Upper lobe of right lung (tissue), 1 donor: ENCODE data around the gene RNU1-4. TPM values are rescaled to one million over a fixed set of nuclear protein-coding genes. Genes with fewer than 3 reads are reported as not detected.
"Not testable (repeated sequence)": the region's sequence is repeated elsewhere in the genome, so short reads cannot be mapped to it uniquely, and the experiment has no call there.

Source experiments
- ATAC-seq: fragments of 200-7000 bp; cut with Tn5 transposase; one replicate; pipeline ENCODE4 v1.9.1; 2020; ENCODE audit warnings: mild to moderate bottlenecking, moderate library complexity
- DNase-seq: peaks from one replicate; pipeline ENCODE4 v3.0.0-alpha.2; 2020
- H3K27ac ChIP-seq: fragments of 200-600 bp; one replicate; pipeline ENCODE4 v1.8.0; 2022
- H3K27me3 ChIP-seq: fragments of 200-600 bp; one replicate; pipeline ENCODE4 v1.8.0; 2022; ENCODE audit warnings: mild to moderate bottlenecking
- H3K36me3 ChIP-seq: fragments of 200-600 bp; one replicate; pipeline ENCODE4 v1.8.0; 2022
- H3K4me1 ChIP-seq: fragments of 200-600 bp; one replicate; pipeline ENCODE4 v1.8.0; 2022
- H3K4me3 ChIP-seq: fragments of 200-600 bp; one replicate; pipeline ENCODE4 v1.8.0; 2022; ENCODE audit warnings: mild to moderate bottlenecking
- H3K9me3 ChIP-seq: fragments of 200-600 bp; one replicate; pipeline ENCODE4 v1.8.0; 2022
- intact Hi-C: fragments of 100-400 bp; cut with DNase I; formaldehyde crosslinking; loops from one replicate; pipeline ENCODE4 v1.11.0; 2022
- total RNA-seq: library from RNA; stranded (reverse); fragmentation: NEBNext Ultra II Directional; extraction: Animal tissue kit (Norgen Biotek cat#: 25700); gene quantifications from one replicate; pipeline ENCODE4 v1.2.1, GENCODE V29; 2021
- TF ChIP-seq, protein P1 (sequence below): fragments of 200-600 bp; IDR thresholded peaks from one replicate; pipeline ENCODE4 v1.8.0; 2022; ENCODE audit warnings: antibody characterized with exemption
- donor health status: DM: no; HTN: yes; CAD: no; lungs with severe emphysema.

The RNU1-4 gene
- total RNA-seq, 1 donor from 2014 or later, result 6,622 TPM

DNA sequence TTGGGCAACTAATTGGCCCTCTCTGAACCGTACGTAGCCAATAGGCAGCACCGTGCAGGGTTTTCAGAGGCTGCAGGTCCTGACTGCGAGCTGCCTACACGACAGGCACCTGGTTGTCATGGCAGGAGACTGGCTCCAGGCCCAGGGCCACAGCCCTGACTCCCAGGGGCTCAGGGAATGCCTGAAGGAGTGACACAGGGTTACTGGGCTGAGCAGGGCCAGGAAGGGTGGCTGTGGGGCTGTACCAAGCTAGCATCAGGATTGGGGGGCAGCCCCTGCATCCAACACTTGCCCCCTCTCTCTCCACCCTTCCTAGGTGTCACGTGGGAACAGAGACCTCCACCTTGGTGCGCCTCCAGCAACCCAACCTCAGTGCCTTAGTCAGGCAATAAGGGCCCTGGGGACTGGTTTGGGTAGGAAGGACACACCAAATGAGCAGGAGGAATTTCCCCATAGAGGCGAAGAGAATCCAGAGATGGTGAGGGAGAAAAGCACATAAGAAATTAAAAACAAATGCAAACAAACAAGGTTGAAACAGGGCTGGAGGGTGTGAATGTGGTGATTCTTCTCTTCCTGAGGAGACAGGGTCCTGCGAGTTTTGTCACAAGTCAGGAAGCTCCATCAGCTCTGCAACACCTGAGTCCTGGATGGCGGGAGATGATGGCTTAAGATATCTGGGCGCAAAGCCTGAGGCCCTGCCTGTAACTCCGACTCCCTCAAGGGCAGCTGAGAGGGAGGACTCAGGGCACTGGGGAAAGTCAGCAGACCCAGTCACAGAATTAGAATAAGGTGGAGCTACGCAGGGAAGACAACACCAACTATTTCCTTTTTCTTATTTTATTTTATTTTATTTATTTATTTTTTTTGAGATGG lies 19.7 kb upstream of the RNU1-4 start:
- Histone ChIP-seq H3K27me3 (peaks cover 50% of the 10 kb centered on the region), H3K4me1 (no peaks in the 10 kb centered on the region), H3K27ac (no peak overlapping the region), H3K9me3 (no peaks in the 10 kb centered on the region), H3K36me3 (no peaks in the 10 kb centered on the region), H3K4me3 (no peak overlapping the region)
- DNase-seq, result no peak
- ATAC-seq, result no peak
- intact Hi-C loops, result no loop called here
- TF ChIP-seq, protein P1, sequence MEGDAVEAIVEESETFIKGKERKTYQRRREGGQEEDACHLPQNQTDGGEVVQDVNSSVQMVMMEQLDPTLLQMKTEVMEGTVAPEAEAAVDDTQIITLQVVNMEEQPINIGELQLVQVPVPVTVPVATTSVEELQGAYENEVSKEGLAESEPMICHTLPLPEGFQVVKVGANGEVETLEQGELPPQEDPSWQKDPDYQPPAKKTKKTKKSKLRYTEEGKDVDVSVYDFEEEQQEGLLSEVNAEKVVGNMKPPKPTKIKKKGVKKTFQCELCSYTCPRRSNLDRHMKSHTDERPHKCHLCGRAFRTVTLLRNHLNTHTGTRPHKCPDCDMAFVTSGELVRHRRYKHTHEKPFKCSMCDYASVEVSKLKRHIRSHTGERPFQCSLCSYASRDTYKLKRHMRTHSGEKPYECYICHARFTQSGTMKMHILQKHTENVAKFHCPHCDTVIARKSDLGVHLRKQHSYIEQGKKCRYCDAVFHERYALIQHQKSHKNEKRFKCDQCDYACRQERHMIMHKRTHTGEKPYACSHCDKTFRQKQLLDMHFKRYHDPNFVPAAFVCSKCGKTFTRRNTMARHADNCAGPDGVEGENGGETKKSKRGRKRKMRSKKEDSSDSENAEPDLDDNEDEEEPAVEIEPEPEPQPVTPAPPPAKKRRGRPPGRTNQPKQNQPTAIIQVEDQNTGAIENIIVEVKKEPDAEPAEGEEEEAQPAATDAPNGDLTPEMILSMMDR, result no peak

GRCh38 chr1:16721871-16722641 lies 18.3 kb upstream of the RNU1-4 start:
- ATAC-seq, result no peak
- DNase-seq, result no peak
- Histone ChIP-seq H3K9me3 (no peaks in the 10 kb centered on the region), H3K4me3 (no peak overlapping the region), H3K36me3 (no peaks in the 10 kb centered on the region), H3K27me3 (peaks cover 50% of the 10 kb centered on the region), H3K27ac (no peak overlapping the region), H3K4me1 (no peaks in the 10 kb centered on the region)
- intact Hi-C loops, result no loop called here
- TF ChIP-seq, protein P1, result no peak

DNA sequence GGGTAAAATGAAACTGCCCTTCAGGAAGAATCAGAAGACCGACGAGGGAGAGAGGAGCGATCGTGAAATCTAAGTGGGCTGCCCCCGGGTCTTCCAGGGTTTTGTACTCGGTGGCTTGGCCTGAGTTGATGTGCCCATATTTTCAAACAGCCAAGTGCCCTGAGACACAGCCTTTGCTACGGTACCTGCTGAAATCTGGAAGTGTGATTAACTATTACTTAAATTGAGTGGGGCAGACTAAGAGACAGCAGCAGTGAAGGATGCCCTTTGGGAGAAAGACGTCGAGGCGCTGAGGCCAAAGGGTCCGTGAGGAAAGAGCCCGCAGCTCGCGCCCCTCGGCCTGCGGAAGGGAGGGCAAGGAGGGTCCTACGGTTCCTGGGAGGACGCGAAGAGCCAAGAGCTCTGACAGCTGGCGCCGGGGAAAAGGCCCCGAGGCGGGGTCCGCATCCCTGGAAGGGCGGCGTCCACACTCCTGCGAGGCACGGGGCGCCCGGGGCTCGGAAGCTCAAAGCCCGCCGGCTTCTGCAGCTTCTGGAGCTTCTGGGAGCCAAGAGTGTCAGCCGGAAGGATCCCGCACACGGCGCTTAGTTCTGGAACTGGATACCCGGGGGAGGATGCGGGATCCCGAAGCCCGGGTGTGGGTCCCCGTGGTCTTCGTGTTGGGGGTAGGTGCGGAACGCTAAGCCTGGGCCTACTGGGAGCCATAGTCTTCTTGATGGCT lies 15.4 kb upstream of the RNU1-4 start:
- Histone ChIP-seq H3K4me3 (no peak overlapping the region), H3K27me3 (peaks cover 34% of the 10 kb centered on the region), H3K36me3 (no peaks in the 10 kb centered on the region), H3K4me1 (no peaks in the 10 kb centered on the region), H3K9me3 (no peaks in the 10 kb centered on the region), H3K27ac (no peak overlapping the region)
- DNase-seq (peak; percentile 65), ATAC-seq (peak; percentile 36)
- intact Hi-C loops, result no loop called here
- TF ChIP-seq, protein P1, result no peak

- H3K27ac ChIP-seq, H3K4me3 ChIP-seq, H3K9me3 ChIP-seq, H3K4me1 ChIP-seq, DNase-seq, intact Hi-C loops, ATAC-seq, H3K36me3 ChIP-seq: not testable (repeated sequence)
- H3K27me3 ChIP-seq, result peaks cover 34% of the 10 kb centered on the region
Measured at GRCh38 chr1:16725439-16726245, 14.7 kb upstream of the RNU1-4 start.

DNA sequence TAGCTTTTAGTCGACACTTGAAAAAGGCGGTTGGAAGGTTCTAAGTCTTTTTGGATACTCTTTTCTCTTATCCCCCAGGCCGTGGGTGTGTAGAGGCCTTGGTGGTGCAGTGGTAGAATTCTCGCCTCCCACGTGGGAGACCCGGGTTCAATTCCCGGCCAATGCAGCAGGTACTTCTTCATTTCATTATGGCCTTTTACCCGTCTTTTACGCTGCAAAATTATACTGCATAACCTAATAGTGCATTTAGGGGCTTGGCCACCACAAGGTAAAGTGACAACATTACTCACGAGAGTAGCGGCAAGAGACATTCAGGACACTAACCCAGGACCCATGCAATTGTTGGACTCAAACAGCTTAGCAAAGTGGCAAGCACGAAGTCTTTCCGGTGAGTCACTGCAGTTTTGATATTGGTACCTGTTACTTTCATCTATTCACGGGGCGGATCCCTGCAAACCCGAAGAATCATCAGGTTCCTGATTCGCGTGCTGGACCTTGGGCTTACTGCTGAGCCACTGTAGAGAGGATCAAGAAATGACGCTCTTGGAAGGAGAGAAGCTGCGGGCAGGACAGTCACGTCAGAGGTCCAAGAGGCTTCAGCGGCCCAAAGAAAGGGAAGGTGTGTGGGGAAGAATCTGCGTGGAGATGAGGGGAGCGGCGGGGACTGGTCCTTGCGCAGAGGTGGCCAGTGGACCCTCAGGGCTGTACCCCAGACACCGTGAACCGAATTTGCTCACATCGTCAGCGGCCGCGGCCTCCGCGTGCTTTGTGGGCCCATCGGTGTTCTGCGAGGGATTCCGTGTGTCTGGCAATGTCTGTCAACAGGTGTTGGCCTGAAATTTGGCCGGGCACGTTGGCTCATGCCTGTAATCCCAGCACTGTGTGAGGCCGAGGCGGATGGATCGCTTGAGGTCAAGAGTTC lies 12.9 kb upstream of the RNU1-4 start:
- H3K27ac ChIP-seq, result no peak overlapping the region

GRCh38 chr1:16728243-16728949 lies 11.9 kb upstream of the RNU1-4 start:
- not testable (repeated sequence) for DNase-seq

More for the DNA sequence above, 12.9 kb upstream of the RNU1-4 start:
- peak; percentile 66 for DNase-seq
- TF ChIP-seq, protein P1, result no peak
- H3K27me3 ChIP-seq, result peaks cover 34% of the 10 kb centered on the region
- H3K9me3 ChIP-seq, result no peaks in the 10 kb centered on the region
- H3K4me1 ChIP-seq, result no peaks in the 10 kb centered on the region
- H3K36me3 ChIP-seq, result no peaks in the 10 kb centered on the region
- H3K4me3 ChIP-seq, result no peak overlapping the region
- intact Hi-C loops, result no loop called here
- ATAC-seq, result peak; percentile 63

DNA sequence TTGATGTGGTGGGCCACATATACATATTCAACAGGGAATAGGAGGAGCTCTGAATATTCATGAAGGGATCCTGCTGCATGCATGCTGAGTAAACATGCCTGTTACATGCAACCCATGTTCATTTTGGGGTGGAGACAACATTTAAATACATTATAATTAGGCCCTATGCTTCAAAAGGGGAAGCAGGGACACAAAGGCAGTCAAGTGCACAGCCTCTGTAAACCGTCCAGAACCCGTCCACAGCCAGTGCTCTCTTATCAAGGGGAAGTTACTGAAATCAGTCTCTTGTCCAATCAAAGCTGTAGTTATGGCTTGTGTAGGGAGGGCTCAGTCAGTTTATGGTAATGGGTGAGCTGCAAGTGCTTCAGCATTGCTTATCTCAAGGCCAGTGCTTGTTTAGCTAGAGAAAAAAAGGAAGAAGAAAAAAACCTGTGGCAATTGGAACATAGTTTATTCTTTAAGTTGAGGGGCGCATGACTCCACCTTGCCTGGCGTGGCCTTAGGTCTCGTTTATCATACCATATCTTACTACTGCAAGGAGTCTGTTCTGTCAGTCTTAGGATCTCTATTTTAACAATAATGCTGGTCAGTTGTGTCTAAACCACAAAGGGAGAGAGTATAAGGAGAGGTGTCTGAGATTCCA lies 7.9 kb upstream of the RNU1-4 start:
- DNase-seq, H3K27me3 ChIP-seq, intact Hi-C loops, ATAC-seq, H3K9me3 ChIP-seq, H3K4me1 ChIP-seq, H3K27ac ChIP-seq, H3K4me3 ChIP-seq, H3K36me3 ChIP-seq: not testable (repeated sequence)

More at GRCh38 chr1:16728243-16728949, 11.9 kb upstream of the RNU1-4 start:
- H3K4me3 ChIP-seq, H3K4me1 ChIP-seq, H3K27ac ChIP-seq, H3K9me3 ChIP-seq, ATAC-seq, H3K36me3 ChIP-seq, intact Hi-C loops: not testable (repeated sequence)
- peaks cover 34% of the 10 kb centered on the region for H3K27me3 ChIP-seq
